Measurements from ENCODE around the gene MRI1.
"Not testable (repeated sequence)": the region's sequence is repeated elsewhere in the genome, so short reads cannot be mapped to it uniquely, and the experiment has no call there.

The MRI1 gene

GRCh38 chr19:13764101-13764807 lies at the start of gene MRI1:
MRI1 (plus strand) TSS chr19:13764522; CDS start chr19:13764589, 67 bp downstream.
- peak; percentile 69 to 80 for DNase-seq

GRCh38 chr19:13717194-13717643 lies 47.1 kb upstream of the MRI1 start:
- no peak for DNase-seq

- no peak for DNase-seq
Measured at GRCh38 chr19:13718733-13719132, 45.6 kb upstream of the MRI1 start.

- DNase-seq: no peak
Measured at GRCh38 chr19:13722146-13722545, 42.2 kb upstream of the MRI1 start.

- DNase-seq: no peak
Measured at GRCh38 chr19:13723206-13723605, 41.1 kb upstream of the MRI1 start.

GRCh38 chr19:13726323-13726722 lies 38.0 kb upstream of the MRI1 start:
- DNase-seq: no peak

- no peak for DNase-seq
Measured at GRCh38 chr19:13727798-13728197, 36.5 kb upstream of the MRI1 start.

GRCh38 chr19:13729859-13730258 lies 34.5 kb upstream of the MRI1 start:
- no peak for DNase-seq

- DNase-seq: peak; percentile 94 to 96
Measured at GRCh38 chr19:13731147-13731964, 33.0 kb upstream of the MRI1 start.

GRCh38 chr19:13732337-13732736 lies 32.0 kb upstream of the MRI1 start:
- DNase-seq: no peak

- DNase-seq: no peak
Measured at GRCh38 chr19:13734751-13735150, 29.6 kb upstream of the MRI1 start.

- DNase-seq: no peak
Measured at GRCh38 chr19:13738073-13738472, 26.2 kb upstream of the MRI1 start.

- DNase-seq: no peak
Measured at GRCh38 chr19:13741893-13742292, 22.4 kb upstream of the MRI1 start.

GRCh38 chr19:13742756-13743155 lies 21.6 kb upstream of the MRI1 start:
- DNase-seq: no peak

GRCh38 chr19:13744174-13744573 lies 20.1 kb upstream of the MRI1 start:
- DNase-seq: no peak

- no peak for DNase-seq
Measured at GRCh38 chr19:13747098-13747453, 17.2 kb upstream of the MRI1 start.

GRCh38 chr19:13748169-13748828 lies 16.0 kb upstream of the MRI1 start:
- peak in 1 of 2 donors; percentile 12 for DNase-seq

- DNase-seq: no peak
Measured at GRCh38 chr19:13751436-13751835, 12.9 kb upstream of the MRI1 start.

GRCh38 chr19:13753622-13754021 lies 10.7 kb upstream of the MRI1 start:
- DNase-seq: not testable (repeated sequence)

- DNase-seq: no peak
Measured at GRCh38 chr19:13756210-13756609, 8.1 kb upstream of the MRI1 start.

- no peak for DNase-seq
Measured at GRCh38 chr19:13757805-13758772, 6.2 kb upstream of the MRI1 start.

GRCh38 chr19:13758795-13759194 lies 5.5 kb upstream of the MRI1 start:
- DNase-seq: no peak

GRCh38 chr19:13761423-13761822 lies 2.9 kb upstream of the MRI1 start:
- no peak for DNase-seq
